ENCODE results near the gene ORAI2.

The ORAI2 gene

DNA sequence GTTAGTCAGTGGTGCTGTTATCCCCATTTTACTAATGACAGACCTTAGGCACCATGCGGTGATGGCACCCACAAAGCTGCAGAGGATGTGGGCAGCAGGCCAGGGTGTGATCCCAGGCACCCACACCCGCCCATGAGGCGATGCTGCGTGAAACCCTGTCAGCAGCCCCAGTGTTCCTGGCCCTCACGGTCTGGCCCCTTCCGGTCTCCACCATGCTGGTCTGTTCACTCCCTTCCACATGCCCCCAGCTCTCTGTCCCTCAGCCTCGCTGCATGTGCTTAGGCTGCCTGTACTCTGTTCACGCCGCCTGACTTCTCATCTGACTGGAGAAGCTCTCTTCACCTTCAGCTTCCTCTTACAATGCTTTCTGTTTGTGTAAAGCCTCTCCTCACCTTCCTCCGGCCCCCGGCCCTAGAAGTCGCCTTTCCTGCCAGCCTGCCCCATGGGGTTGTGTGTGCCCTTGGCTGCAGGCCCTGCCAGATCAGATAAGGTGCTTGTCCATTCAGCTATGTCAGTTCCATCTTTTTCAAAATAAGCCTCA is 17.6 kb upstream of the ORAI2 start:
- DNase-seq, result no peak

DNA sequence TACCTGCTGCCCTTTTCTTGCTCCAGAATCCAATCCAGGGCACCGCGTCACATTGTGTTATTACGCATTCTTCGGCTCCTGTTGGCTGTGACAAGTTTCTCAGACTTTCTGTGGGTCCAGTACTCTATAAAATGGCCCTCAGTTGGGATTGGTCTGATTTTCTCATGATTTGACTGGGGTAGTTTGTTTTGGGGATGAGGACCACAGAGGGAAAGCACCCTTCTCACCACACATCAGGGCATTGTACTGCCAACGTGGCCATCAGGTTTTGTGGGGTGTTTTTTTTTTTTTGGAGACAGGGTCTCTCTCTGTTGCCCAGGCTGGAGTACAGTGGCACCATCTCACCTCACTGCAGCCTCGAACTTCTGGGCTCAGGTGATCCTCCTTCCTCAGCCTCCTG is 17.0 kb upstream of the ORAI2 start:
- DNase-seq, result no peak

DNA sequence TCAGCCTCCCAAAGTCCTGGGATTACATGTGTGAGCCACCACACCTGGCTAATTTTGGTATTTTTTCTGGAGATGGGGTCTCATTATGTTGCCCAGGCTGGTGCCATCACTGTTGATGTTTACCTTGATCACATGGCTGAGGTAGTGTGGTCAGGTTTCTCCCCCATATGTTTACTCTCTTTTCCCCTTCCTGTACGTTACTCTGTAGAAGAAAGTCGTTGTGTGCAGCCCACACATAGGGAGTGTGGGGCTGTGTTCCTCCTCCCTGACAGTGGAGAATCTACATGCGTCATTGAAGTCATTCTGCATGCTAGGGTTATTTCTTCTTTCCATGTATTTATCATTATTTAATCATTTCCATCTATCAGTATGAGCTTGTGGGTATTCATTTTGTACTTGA is 16.3 kb upstream of the ORAI2 start:
- DNase-seq, result no peak

DNA sequence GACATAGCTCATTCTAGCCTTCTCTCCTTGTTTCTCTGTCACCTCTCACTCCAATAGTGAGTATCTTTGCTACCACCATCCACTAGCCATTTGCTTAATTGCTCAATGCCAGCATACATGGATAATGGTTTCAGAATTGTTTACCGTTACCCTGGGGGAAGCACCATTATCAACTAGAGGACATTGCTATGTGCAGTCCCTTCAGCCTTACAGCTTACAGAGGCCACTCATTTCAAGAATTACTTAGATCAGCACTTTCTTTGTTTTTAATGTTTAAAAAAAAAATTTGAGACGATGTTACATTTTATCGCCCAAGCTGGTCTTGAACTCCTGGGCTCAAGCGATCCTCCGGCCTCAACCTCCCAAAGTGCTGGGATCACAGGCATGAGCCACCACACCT is 14.8 kb upstream of the ORAI2 start:
- DNase-seq, result no peak

GRCh38 chr7:102421706-102422240 is 11.6 kb upstream of the ORAI2 start:
- no peak for DNase-seq

DNA sequence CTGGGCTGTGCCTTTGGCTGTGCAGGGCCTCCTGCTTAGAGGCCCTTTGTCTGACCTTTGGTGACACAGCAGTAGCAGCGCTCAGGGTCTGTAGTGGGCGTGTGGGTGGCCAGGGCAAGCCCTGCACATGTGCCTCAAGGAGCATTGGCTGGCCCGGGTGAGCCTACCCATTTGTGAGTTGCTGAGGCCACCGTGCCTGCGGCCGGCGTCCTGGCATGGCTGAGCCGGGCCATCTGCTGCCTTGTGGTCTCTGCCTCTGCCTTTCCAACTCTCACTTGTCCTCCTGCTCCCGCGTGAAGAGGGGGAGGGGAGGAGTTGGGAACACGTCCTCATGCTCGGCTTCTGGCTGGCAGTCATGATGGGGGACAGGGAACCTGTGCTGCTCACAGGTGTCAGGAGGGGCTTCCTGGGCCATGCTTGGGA is 9.2 kb upstream of the ORAI2 start:
- DNase-seq, result no peak

- no peak for DNase-seq
These were observed 8.6 kb upstream of the ORAI2 start for GRCh38 chr7:102424787-102425218.

DNA sequence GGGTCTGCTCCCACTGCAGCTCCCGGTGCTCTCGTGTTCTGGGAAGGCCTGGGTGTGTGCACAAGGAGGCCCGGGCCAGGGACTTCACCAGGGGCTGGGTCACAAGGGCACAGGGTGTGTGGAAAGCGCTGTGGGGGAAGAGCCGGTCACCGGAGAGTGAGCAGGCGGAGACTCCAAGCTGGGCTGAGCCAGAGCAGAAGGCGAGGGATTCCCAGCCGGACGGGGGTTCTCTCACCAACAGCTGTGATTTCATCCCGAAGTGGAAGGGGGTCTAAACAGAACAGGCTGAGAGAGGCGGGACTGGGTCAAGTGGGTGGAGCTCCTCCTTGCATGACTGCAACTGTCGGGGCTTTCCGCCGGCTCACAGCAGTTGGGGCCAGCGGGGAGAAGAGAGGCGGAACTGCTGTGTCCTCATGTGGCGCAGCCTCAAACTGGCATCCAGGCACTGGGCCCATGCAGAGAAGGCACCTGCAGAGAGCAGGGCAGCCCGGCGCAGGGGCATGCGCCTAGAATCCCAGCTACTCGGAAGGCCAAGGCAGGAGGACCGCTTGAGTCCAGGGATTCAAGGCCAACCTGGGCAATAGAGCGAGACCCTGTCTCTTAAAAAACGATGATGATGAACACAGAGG is 7.6 kb upstream of the ORAI2 start:
- DNase-seq, result peak; percentile 75

DNA sequence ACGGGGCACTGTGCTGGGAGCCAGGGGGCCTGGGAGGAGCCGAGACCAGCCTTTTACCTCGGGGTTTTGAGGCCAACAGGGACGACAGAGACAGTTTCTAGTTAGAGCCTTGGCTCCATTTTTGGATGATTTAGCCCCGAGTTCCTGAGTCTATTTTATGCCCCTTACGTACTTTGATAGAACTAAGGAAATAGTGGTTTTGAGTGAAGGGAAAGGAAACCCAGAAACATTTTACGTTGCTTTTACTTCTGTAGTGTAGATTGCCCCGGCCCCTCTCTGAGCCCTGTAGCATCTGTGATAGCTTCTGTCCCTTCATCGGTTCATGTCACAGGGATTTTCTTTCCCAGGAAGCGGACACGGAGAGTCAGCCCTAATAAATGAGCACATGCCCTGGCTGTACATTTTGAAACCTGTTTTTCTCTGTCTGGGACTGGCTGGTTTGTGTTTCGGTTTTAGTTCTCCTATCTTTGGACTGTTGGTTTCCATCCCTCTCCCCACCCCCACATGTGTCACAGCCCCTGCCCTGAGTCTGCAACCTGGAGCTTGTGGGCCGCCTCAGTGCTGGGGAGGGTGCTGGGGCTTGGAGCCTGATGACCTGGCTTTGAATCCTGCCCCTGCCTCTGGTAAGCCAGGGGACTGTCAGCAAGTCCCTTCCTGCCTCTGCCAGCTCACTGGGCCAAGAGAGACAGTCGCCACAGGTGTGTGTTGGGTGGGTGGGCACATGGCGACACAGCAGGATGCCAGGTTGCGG is 6.9 kb upstream of the ORAI2 start:
- DNase-seq, result peak; percentile 55

GRCh38 chr7:102427019-102427405 is 6.4 kb upstream of the ORAI2 start:
- DNase-seq, result no peak

- no peak for DNase-seq
These were observed 4.1 kb upstream of the ORAI2 start for GRCh38 chr7:102429141-102429899.

DNA sequence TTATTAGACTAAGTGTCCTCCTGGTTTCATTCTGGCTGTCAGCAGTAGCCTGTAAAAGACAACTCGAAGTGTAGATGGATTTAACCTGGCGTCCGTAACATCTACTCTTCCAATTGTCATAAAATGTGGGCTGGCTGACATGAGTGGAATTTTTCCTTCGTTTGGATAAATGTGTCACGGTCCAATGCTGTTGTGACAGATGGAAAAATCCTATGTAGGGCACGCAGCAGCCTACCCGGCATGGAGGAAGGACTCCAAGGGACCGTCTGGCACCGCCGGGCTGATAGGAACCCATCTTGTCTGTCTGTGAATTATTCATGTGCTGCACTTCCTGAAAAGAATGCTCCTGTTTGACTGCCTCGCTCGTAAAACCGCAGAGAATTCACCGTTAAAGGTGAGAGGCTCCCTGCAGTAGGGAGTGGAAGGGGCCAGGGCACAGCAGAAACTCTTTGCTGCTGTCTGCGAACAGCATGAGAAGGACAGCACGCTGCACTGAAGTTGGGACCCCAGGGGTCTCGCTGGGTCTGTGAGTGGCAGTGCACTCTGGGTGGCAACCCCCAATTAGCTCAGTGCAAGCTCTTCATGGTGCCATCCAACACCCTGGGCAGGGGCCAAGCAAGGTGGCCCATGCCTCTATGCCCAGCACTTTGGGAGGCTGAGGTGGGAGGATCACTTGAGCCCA is 1.6 kb upstream of the ORAI2 start:
- peak; percentile 41 for DNase-seq

DNA sequence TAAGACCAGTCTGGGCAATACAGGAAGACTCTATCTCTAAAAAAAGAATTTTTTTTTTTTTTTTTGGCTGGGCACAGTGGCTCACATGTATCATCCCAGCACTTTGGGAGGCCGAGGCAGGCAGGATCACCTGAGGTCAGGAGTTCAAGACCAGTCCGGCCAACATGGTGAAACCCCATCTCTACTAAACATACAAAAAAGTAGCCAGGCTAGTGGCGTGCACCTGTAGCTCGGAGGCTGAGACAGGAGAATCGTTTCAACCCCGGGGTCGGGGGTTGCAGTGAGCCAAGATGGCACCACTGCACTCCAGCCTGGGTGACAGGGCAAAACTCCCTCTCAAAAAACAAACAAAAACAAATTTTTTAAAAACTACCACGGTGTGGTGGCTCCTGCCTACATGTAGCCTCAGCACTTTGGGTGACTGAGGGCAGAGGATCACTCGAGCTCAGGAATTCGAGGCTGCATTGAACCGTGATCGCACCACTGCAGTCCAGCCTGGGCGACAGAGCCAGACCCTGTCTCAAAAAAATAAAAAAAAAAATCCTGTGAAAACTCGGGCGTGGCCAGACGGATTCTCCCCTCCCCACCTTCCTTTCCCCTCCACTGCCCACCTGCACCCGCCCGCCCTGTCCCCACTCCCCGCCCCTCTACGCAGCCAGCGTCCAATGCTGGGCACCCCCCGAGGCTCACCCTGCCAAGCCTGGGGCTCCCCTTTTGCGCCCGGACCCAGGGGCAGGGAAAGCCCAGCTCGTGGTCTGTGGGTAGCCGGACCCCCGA is 745 bp upstream of the ORAI2 start:
- DNase-seq, result no peak

- DNase-seq, result no peak
These were observed 688 bp downstream of the ORAI2 start for GRCh38 chr7:102434039-102434486.

DNA sequence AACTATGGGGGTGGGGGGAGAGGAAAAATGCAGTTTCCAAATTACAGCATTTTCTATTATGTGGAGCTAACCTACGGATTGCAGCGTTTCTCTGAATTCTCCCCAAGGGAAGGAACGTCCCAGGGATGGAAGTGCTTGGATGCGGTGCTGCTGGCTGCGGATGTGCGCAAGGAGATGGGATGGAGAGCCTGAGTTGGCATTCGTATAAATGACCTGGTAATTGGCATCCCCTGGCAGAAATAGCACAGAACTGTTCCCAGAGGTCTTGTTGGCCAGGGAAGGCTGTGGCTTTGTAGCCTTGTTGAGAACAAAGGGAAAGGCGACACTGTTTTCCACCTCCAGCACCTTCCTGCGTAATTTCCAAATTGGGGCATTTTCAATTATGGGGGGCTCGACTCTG is 2.7 kb downstream of the ORAI2 start:
- no peak for DNase-seq

DNA sequence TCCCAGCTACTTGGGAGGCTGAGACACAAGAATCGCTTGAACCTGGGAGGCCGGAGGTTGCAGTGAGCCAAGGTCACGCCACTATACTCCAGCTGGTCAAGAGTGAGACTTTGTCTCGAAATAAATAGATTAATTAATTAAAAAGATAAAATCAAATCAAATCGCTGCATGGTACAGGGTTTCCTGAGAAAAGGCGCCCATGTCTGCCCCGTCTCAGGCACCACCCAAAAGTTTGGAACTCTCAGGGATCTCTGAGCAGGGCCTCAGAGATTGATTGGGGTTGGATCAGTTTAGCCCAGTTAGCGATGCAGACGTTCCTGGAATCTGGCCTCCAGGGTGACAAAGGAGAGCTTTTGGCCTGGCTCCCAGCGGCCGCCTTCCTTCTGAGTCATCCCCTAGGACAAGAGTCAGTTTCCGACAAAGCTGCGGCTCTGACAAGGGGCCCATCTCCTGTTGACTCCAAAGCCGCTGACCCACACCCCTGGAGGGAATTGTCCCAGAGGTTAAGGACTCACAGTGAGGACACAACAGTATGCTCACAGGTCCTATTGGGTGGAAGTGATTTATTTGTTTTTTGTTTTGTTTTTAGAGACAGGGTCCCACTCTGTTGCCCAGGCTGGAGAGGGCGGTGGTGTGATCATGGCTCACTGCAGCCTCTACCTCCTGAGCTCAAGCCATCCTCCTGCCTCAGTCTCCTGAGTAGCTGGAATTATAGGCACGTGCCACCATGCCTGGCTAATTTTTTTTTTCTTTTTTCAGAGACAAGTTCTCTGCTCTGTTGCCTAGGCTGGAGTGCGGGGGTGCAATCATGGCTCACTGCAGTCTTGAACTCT is 6.8 kb downstream of the ORAI2 start:
- DNase-seq, result no peak

DNA sequence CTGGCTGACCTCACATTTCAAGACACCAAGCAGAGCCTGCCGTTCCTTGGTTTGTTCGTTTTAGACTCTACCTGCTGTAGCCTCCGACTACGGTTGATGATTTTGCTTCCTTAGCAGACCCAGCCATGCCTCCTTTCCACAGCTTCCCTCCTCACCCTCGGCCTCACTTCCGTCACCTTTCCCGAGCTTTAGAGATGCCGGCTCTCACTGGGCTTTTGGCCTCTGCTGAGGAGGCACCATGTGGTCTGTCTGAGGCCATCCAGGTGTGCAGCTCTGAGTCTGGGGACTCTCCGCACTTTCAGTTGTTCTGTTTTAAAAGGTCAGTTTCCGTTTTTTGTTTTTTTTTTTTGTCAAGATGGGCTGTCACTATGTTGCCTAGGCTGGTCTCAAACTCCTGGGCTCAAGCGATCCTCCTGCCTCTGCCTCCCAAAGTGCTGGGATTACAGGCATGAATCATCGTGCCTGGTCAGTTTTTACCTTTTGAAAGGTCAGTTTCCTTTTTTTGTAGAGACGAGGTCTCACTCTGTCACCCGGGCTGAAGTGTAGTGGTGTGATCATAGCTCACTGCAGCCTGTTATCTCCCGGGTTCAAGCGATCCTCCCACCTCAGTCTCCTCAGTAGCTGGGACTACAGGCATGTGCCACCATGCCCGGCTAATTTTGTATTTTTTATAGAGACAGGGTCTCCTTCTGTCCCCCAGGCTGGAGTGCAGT is 11.7 kb downstream of the ORAI2 start:
- DNase-seq, result no peak

DNA sequence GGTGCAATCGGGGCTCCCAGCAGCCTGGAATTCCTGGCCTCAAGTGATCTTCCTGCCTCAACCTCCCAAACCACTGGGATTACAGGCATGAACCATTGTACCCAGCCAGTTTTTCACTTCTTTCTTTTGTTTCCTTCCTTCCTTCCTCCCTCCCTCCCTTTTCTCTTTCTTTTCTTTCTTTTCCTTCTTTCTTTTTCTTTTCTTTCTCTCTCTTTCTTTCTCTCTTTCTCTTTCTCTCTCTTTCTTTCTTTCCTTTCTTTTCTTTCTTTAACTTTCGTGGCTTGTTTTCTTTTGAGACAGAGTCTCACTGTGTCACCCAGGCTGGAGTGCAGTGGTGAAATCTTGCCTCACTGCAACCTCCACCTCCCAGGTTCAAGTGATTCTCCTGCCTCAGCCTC is 12.3 kb downstream of the ORAI2 start:
- DNase-seq, result no peak

DNA sequence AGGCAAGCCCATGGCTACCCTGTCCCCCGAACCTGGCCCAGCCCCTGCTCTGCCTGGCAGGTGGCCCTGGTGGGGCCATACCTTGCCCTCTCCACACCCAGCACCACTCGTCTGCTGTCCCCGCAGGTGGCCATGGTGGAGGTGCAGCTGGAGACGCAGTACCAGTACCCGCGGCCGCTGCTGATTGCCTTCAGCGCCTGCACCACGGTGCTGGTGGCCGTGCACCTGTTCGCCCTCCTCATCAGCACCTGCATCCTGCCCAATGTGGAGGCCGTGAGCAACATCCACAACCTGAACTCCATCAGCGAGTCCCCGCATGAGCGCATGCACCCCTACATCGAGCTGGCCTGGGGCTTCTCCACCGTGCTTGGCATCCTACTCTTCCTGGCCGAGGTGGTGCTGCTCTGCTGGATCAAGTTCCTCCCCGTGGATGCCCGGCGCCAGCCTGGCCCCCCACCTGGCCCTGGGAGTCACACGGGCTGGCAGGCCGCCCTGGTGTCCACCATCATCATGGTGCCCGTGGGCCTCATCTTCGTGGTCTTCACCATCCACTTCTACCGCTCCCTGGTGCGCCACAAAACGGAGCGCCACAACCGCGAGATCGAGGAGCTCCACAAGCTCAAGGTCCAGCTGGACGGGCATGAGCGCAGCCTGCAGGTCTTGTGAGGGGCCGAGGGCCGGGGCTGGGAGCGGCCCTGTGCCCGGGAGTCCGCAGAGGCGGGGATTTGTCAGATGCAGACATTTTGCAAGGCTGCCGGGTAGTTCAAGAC is 13.2 kb downstream of the ORAI2 start:
- DNase-seq, result no peak

DNA sequence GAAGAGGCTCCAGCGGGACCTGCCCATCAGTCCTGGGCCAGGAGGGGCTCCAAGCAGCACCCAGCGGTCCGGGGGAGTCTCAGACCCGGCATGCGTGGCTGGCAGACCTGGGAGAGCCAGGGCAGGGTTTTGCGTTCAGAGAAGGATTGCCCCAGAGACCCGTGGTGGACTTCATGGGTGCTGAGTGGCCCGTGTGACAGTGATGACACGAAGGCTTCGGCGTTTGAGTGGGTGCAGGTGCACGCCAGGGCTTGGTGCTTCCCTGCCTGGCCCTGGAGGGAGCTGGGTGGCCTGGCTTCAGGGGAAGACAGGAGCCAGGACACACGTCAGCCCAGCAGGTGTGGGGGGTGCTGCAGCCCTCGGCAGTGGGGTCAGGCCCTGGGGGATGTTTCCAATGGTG is 13.9 kb downstream of the ORAI2 start:
- no peak for DNase-seq

All from activated CD4-positive, alpha-beta T cell treated with anti-CD3 and anti-CD28 coated beads for 1 hour (primary cell).